GM19468 (cell line): ENCODE data around the gene MAB21L4.

Experiments
- ATAC-seq: cut with Tn5 transposase; IDR thresholded peaks from one replicate; pipeline ENCODE4 v1.9.1; 2021; ENCODE audit warnings: mild to moderate bottlenecking, moderate library complexity, moderate number of reproducible peaks; ENCODE audit not compliant: unreplicated experiment; ENCODE audit errors: extremely low read depth

Gene MAB21L4

DNA sequence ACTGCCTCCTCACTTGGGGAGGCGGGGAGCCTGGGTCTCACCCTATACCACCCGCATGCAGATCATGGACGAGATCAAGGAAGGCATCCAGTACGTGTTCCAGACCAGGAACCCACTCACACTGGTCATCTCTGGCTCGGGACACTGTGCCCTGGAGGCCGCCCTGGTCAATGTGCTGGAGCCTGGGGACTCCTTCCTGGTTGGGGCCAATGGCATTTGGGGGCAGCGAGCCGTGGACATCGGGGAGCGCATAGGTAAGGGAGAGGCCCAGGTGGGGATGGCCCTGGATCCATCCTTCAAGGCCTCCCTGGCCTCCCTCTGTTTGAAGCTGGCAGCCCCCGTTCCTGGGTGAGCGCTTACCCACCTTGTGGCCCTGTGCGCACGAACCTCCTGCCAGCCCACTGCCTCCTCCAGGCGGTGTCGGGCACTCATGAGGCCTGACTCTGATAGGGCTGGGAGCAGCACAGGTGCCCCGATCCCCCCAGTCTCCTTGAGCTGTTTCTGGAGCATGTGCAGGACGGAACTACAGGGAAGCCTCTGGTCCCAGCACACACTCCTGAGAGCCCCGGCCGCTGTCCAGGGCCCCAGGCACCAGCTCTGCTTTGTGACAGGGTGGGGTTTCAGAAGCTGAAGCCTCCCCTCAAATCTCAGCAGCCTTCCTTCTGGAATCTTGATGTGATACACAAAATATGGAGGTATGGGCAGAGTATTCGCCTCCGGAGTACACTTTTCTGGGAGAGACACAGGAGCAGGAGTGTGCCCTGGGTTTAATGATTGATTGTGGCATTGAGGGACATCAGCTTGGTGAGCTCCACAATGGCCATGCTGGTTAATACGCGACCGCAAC, 26.6 kb downstream of the MAB21L4 start:
- ATAC-seq, result no peak

DNA sequence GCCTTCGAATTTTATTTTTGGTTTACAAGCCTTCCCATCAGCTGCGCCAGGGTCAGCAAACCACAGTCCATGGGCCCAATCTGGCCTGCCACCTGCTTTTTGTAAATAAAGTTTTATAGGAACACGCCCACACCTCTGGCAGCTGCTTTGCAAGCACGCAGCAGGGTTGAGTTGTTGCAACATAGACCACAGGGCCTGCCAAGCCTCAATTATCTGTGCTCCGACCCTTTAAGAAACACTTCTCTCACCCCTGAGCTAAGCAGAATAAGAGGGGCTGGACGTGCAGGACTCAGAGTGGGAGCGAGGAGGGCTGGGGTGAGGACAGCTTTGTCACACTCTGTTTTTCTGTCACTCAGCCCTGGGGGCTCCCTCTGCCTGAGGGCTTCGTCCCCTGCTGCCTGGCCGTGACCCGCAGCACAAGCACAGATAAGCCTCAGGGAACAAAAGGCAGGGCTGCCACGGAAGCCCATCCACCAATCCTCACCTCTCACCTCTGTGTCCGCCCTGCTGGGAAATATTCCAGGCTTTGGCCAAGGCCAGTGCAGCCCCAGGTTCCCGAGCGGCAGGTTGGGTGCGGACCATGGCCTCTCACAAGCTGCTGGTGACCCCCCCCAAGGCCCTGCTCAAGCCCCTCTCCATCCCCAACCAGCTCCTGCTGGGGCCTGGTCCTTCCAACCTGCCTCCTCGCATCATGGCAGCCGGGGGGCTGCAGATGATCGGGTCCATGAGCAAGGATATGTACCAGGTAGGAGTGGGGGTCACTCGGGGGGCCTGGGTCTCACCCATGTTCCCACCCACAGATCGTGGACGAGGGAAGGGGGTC, 27.5 kb downstream of the MAB21L4 start, which contains the start of gene AGXT:
TSS of gene AGXT (plus strand) at position 539 of the 823 bp plus-strand sequence. CDS start at position 581, 42 bp downstream.
- ATAC-seq, result no peak

DNA sequence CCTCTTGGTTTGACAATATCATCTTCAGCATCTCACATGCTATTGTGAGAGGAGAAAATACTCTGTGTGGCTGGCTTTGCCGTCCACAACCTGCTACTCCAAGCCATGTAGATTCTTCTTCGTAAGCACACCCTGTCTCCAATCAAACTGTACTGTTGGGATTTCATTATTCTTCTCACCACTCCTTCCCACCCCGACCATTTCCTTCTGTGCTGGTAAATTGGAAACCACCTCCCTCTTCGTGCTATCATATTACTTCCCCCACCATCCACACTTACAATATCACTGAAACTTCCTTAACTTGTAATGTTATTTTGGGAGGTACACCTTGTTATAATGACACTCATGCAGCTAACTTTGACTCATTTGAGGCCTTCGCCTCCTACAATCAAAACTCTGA, 30.6 kb downstream of the MAB21L4 start:
- ATAC-seq, result no peak

DNA sequence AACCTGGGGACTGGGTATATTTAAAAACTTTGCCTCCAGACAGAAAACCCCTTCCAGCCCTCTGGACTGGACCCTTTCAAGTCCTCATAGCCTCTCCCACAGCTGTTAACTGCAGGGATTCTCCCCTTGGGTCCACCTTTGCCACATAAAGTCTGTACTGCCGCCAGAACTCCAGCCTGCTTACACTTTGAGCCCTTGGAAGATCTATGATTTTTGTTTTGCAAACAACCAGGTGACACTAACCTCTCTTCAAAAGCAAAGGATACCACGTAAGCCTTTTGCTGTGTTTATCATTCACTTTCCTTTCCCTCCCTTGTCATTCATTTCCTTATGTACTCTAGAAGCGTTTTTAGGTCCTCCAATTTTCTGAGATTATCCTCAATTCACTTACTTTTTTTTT, 31.5 kb downstream of the MAB21L4 start:
- ATAC-seq, result no peak

DNA sequence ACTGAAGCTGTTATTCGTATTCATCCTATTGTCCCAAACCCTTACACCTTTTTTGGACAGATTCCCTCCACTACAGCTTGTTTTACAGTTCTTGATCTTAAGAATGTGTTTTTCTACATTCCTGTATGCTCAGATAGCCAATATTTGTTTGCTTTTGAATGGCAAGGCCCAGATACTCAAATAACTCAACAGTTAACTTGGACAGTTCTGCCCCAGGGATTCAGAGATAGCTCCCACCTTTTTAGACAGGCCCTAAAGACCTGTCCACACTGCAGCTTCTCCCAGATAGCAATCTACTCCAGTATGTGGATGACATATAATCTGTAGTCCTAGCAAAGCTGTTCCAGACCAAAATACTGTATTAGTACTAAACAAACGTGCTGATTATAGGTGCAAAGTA, 34.4 kb downstream of the MAB21L4 start:
- no peak for ATAC-seq

DNA sequence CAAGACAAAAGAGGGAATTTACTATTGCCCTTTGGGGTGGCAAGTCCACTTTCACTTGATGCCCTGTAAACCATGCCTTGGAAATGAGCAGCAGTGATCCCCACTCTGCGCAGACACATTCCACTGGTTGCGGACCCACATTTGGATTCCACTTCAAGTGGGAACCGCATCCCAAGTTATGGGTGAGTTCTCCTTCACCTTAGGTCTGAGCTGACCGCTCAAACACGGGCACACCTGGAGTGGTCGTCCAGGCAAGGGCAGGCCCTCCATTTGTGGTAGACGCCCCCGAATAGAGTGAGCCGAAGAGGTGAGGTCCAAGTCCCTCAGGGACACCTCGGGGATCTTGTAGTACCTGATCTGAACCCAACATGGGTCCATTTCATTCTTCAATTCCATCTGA, 37.1 kb downstream of the MAB21L4 start:
- no peak for ATAC-seq

DNA sequence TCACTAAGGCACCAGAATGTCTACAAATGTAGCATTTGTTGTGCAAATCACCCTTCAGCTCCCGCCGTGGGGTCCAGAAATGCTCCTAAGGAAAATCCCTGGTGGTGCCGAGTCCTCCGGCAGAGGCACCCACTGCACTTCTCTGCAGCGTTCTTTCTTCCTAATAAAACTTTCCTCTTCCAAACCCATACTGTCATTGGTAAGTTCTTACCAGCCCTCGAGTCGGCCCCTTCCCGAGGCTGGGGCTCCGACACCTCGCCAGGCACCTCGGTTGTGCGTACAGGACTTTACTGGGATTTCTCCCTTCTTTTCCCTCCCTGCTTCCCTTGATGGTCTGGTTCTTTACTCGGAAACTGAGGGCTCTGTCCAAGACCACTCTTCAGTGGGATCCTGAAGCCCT, 37.6 kb downstream of the MAB21L4 start:
- ATAC-seq, result no peak

DNA sequence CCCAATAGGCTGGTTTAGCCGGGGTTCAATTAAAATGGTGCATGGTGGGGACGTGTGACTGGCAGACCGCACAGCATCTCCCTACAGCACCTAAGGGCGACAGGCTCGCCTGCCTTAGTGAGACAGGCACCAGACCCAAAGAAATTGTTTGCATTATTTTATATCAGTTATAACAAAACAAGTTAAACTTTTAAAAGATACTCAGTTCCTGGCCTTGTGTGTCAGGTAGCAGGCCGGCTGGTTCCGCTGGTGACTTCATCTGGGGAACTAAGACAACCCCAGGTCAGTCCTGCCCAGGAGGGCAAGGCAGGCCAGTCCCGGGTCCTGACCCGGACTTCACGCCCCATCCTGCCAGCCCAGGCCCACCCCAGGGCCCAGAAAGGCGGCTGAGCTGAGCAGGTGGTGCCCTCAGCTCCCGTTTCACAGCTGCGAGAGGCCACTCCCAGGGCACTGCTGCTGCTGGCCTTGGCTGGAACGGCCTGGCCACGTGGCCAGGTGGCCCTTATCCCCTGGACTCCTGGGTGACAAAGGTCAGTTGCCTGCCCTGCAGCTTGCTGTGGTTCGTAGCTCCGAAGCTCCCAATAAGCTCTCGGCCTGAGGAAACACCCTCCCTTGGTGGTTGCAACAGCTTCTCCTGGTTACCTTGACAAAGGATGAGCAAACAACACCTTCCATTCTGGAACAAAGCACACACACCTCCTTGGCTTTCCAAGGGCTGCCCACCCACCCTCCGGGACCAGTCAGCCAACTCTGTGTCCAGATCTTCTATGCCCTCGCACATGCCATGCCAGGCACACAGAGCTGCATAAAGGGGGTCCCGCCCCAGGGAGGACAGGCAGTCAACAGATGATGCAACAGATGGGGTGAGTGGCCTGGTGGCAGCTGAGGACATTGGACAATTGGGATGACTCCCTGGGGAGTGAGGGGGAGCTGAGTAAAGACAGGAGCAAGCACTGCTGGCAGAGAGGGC, 38.6 kb downstream of the MAB21L4 start:
- ATAC-seq, result no peak

DNA sequence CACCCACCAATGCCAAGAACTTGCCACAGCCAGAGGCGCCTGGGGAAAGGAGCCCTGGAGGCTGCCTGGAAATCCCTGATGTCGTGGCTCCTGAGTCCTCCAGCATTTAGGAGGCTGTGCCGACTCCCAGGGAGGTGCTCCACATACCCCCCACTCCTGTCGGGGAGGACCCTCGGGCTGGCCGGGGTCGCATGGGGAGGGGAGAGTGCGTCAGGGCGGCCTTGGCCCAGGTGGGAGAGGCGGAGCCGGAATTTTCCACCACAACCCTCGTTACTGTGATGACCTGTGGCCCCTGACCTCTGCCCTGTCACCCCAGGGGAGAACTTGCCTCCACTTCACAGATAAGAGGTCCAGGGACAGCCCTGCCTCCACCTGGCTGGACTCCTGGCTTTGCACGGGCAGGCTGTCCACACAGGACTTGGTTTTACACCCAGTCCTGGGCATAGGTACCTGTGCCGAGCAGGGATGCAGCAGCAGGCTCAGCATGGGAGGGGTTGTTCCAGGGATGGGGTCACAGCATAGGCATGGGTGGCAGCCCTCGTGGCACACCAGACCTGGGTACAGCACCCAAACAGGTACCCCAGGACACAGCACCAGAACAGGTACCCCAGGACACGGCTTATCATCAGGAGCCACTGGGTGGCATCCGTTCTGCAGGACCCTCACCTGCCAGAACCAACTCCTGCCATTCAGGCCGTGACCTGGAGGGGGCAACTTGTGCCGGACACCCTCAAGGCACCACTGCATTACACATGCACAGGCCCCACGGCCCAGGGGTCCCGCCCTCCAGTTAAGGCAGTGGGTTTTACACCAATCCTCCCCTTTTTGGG, 39.6 kb downstream of the MAB21L4 start:
- ATAC-seq, result no peak

DNA sequence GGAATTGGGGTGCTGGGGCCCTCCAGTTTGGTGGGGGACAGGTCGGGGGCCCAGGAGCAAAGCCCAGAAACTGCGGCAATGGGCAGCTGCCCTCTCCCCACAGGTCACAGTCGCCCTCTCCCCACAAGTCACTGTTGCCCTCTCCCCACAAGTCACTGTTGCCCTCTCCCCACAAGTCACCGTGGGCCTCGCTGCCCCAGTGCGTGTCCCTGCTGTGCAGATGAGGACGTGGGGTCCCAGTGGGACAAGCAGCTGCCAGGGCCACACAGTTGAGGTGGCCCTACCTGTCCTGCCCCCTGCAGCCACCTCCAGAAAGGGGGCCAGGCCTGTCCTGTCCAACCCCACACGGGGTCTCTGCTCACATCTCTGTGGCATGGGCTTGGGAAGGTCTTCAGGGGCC, 40.3 kb downstream of the MAB21L4 start:
- ATAC-seq, result no peak

DNA sequence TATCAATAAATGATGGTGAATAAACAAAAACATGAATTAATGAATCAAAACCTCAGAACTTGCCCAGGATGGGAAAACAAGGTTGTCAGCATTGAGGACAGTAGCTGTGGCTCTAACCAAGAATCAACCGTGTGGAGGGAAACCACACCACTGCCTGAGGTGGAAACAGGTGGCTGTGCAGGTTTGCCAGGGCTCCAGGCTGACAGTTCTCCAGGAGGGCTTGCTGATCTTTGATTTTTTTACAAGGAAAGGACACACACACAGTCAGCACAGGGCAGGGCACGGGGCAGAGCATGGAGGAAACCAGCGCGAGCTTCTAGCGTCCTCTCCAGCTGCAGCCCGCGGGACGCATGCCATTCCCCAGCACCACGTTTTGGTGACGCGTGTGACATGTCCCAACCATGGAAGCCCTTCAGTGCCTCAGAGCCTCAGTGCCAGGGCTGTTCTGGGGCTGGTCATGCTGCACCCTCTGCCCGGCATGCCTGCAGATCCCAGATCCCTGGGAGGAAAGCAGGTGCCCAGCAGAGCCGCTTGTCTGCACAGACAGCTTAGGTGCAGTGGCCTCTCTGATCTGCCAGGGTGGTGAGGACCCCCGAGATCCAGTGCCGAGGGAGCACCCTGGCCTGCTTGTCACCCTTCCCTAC, 43.2 kb downstream of the MAB21L4 start:
- no peak for ATAC-seq

DNA sequence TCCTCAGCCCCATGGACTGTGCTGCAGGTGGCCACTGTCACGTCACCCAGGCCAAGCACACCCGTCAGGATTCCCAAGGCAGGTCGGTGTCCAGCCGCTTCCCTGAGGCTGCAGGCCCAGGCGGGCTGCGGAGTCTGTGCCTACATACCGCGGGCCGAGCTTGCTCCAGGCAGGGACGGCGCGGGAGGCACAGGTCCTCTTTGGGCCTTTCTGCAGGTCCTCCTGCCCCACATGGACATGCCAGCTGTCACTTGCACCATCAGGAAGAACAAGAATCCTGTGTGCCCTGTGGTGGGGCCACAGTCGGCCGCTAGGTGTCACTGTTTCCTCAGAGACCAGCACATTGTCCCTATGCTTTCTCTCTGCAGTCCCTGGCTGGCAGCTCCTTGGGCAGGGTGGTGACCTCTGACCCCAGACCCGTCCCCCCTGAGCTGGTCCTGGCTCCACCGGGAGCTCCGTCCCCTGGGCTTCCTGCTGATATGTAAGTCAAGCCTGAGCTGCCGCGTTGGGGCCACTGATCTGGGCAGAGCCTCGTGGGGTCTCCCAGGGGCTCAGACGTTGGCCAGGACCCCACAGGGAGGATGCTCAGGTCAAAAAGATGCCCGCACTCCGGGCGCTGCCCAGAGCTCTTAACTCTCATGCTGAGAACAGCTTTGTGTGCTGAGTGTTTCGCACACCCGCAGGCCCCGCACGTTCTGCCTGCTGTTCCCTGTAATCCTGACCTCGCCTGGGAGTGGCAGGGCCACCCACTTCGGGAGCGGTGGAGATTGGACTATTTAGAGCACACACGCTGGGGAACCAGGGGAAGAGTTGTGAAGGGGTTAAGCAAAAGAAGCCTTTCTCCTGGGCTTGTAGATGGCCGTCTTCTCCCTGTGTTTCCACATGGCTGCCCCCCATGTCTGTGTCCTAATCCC, 44.6 kb downstream of the MAB21L4 start:
- ATAC-seq, result no peak

DNA sequence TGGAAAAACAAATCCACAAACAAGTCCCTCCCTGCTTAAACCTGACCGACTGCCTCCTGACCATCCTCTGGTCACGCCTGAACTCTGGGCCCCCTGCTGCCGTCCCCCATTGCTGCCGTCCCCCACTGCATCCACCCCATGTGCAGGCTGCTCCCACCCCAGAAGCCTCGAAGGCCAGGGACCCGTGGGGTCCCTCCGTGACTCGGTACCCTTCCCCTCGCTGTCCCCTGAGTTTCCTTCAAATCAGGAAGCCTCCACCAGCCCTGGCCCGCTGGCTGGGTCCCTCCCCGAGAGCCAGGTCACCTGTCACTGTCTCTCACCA, 45.2 kb downstream of the MAB21L4 start:
- no peak for ATAC-seq

DNA sequence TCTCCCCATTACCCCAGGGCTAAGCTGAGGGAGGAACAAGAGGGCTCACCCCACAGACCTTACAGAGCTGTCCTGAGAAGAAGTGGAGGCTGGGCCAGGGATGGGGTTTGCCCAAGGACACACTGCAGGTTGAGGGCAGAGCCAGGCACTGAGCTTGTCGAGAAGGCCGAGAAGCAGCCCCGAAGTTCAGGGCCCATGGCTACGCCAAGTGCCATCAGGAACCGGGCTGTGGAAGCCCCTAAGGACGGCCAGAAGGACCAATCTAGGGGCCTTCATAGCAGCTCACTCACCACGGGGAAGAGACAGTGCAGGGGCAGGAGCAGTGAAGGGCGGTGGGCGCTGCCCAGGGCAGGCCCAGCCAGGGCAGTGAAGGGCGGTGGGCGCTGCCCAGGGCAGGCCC, 45.9 kb downstream of the MAB21L4 start:
- ATAC-seq, result no peak

DNA sequence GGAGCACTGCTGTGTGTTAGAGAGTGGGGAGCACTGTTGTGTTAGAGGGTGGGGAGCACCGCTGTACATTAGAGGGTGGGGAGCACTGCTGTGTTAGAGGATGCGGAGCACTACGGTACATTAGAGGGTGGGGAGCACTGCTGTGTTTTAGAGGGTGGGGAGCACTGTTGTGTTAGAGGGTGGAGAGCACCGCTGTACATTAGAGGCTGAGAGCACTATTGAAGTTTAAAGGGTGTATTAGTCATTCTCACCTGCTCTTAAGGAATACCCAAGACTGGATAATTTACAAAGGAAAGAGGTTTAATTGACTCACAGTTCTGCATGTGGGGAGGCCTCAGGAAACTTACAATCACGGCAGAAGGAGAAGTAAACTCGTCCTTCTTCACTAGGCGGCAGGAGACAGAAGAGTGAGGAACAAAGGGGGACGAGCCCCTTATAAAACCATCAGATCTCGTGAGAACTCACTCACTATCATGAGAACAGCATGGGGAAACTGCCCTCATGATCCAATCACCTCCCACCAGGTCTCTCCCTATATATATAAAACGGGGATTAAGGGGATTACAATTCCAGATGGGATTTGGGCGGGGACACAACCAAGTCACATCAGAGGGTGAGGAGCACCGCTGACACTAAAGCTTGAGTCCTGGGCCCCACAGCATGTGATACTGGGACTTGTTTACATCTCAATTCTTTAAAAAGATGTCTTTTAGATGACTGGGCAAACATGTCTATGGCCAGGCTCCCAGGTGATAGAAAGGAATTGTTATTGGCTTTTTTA, 46.9 kb downstream of the MAB21L4 start:
- ATAC-seq, result no peak

DNA sequence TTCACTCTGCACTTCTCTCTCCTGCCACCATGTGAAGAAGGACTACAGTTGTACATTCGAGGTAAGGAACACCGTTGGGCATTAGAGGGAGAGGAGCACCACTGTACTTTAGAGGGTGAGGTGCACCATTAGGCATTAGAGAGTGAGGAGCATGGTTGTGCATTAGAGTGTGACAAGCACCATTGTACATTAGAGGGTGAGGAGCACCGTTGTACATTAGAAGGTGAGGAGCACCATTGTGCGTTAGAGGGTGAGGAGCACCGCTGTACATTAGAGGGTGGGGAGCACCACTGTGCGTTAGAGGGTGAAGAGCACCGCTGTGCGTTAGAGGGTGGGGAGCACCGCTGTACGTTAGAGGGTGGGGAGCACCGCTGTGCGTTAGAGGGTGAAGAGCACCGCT, 48.1 kb downstream of the MAB21L4 start:
- ATAC-seq, result no peak

DNA sequence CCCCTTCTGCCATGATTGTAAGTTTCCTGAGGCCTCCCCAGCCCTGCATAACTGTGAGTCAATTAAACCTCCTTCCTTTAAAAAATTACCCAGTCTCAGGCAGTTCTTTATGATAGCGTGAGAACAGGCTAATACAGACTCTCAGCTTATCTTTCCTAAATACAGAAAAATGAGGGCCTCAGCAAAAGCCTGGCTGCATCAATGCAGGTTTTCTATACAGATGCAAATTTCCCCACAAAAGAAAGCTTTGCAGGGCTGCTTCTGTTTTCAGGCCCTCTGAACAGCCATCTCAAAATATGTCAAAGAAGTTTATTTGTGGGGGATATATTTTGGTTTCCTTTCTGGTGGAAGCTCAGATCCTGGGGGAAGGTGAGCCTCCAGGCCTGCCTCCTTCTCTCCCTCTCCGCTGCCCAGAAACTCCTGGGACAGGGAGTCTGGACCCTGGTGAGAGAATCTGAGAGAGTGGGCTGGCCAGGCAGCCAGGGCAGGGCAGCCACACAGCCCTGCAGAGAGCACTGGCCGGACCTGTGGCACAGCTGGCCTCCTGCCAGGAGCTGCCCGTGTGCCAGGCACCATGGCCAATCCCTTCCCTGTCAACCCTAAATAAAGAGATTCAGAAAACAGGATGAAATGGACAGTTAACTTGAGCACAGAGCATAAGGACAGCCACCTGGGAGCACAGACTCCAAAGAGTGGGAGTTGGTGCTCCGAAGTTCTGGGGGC, 48.9 kb downstream of the MAB21L4 start:
- no peak for ATAC-seq
